ENCODE measurements around the gene SMAD2. TPM values are rescaled to one million over a fixed set of nuclear protein-coding genes. Genes with fewer than 3 reads are reported as not detected.

Gene SMAD2
- total and polyA plus RNA-seq, 9 of the 15 experiments (the other 6 are each of a cell fraction or from before 2014, with no cell fraction given) = 9.2 to 49.6 (median 33.7) TPM

- CTCF ChIA-PET (ENCODE audit: low intra/inter-chr PET ratio) = no interaction called here
- no peak for TF ChIP-seq SMARCC2 (IDR thresholded peaks at IDR 0.05; ENCODE audit: low read depth)
- BruUV-seq (replicated peaks) = no TSS peak
- Histone ChIP-seq H3K4me1 (replicated peaks in 1 of 2; ENCODE audit: control insufficient read depth in 2 of 2, insufficient read depth in 2 of 2, low read length in 2 of 2) (no peaks in the 10 kb centered on the region), H3K27me3 (ENCODE audit: control insufficient read depth in 2 of 2, insufficient read depth in 2 of 2, low read length in 2 of 2) (no peaks in the 10 kb centered on the region), H3K9me3 (replicated peaks; ENCODE audit: control insufficient read depth, insufficient read depth, low read depth, low read length) (no peaks in the 10 kb centered on the region), H3K36me3 (ENCODE audit: control insufficient read depth, insufficient read depth, low read length) (no peaks in the 10 kb centered on the region), H3K9me1 (ENCODE audit: control insufficient read depth, insufficient read depth, low read length) (no peaks in the 10 kb centered on the region), H3K79me2 (ENCODE audit: control insufficient read depth, insufficient read depth, low read length) (no peaks in the 10 kb centered on the region), H4K20me1 (replicated peaks; ENCODE audit: control insufficient read depth, insufficient read depth, low read length) (no peaks in the 10 kb centered on the region), H2AFZ (ENCODE audit: low read depth, low read length) (no peak overlapping the region), H3K27ac (ENCODE audit: extremely low read depth, low read depth, low read length) (no peak overlapping the region), H3K9ac (ENCODE audit: insufficient read depth in 1 of 2, low read depth in 2 of 2, low read length in 2 of 2) (no peak overlapping the region), H3K4me2 (ENCODE audit: insufficient read depth, low read length) (no peak overlapping the region), H3K4me3 (no peak overlapping the region)
- DNase-seq (ENCODE audit: extremely low read depth in 1 of 4, low spot score in 3 of 4) (no peak), ATAC-seq (no peak), FAIRE-seq (no peak)
- intact Hi-C loops (cut with micrococcal nuclease) (no loop called here), in situ Hi-C loops (cut with MboI) (no loop called here)
- 87% methylated on average over 2 of the region's 3 CpGs for WGBS (ENCODE audit: insufficient coverage, low coverage, missing lambda C conversion rate)
- POLR2A ChIA-PET = interaction anchor here (0.6 kb wide), 1 partner anchor 149 kb away, joined by 3 read pairs; no protein-coding TSS in a partner anchor
Observed at GRCh38 chr18:47821314-47821713, 109.1 kb downstream of the SMAD2 start.

DNA sequence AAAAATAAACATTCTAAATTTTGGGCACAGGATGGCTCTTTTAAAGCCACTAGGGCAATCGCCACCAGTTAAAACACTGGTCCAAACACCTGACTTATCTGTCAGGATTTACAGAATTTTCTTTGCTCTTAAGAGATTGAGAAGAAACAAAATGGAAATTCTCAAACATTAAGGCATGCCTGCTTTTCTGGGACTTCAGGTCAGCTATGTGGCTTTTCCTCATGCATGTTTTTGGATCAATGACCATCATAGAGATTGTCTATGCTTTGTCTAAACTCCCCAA, 112.7 kb downstream of the SMAD2 start:
- Histone ChIP-seq H3K4me3 (no peak overlapping the region), H3K79me2 (ENCODE audit: control insufficient read depth, insufficient read depth, low read length) (no peaks in the 10 kb centered on the region), H3K9ac (ENCODE audit: insufficient read depth in 1 of 2, low read depth in 2 of 2, low read length in 2 of 2) (no peak overlapping the region), H4K20me1 (replicated peaks; ENCODE audit: control insufficient read depth, insufficient read depth, low read length) (no peaks in the 10 kb centered on the region), H3K4me2 (ENCODE audit: insufficient read depth, low read length) (no peak overlapping the region), H3K27ac (ENCODE audit: extremely low read depth, low read depth, low read length) (no peak overlapping the region), H3K4me1 (replicated peaks in 1 of 2; ENCODE audit: control insufficient read depth in 2 of 2, insufficient read depth in 2 of 2, low read length in 2 of 2) (no peaks in the 10 kb centered on the region), H3K9me3 (replicated peaks; ENCODE audit: control insufficient read depth, insufficient read depth, low read depth, low read length) (no peaks in the 10 kb centered on the region), H3K9me1 (ENCODE audit: control insufficient read depth, insufficient read depth, low read length) (no peaks in the 10 kb centered on the region), H3K36me3 (ENCODE audit: control insufficient read depth, insufficient read depth, low read length) (no peaks in the 10 kb centered on the region), H2AFZ (ENCODE audit: low read depth, low read length) (no peak overlapping the region), H3K27me3 (ENCODE audit: control insufficient read depth in 2 of 2, insufficient read depth in 2 of 2, low read length in 2 of 2) (no peaks in the 10 kb centered on the region)
- ChIA-PET POLR2A (interaction anchor here (0.9 kb wide), 1 partner anchor 10 kb away, joined by 3 read pairs; no protein-coding TSS in a partner anchor), CTCF (ENCODE audit: low intra/inter-chr PET ratio) (no interaction called here)
- in situ Hi-C loops (cut with MboI) (no loop called here), intact Hi-C loops (cut with micrococcal nuclease) (no loop called here)
- no CpG with 5 or more reads among the region's 1 CpG for WGBS (ENCODE audit: insufficient coverage, low coverage, missing lambda C conversion rate)
- no peak for FAIRE-seq
- DNase-seq (ENCODE audit: extremely low read depth in 1 of 4, low spot score in 3 of 4) = no peak
- no peak for ATAC-seq
- TF ChIP-seq HMG20A (CRISPR knock-in tag; conservative IDR thresholded peaks at IDR 0.05) (no peak), NCOA6 (IDR thresholded peaks at IDR 0.05) (no peak)
- TF ChIP-seq, protein P1, sequence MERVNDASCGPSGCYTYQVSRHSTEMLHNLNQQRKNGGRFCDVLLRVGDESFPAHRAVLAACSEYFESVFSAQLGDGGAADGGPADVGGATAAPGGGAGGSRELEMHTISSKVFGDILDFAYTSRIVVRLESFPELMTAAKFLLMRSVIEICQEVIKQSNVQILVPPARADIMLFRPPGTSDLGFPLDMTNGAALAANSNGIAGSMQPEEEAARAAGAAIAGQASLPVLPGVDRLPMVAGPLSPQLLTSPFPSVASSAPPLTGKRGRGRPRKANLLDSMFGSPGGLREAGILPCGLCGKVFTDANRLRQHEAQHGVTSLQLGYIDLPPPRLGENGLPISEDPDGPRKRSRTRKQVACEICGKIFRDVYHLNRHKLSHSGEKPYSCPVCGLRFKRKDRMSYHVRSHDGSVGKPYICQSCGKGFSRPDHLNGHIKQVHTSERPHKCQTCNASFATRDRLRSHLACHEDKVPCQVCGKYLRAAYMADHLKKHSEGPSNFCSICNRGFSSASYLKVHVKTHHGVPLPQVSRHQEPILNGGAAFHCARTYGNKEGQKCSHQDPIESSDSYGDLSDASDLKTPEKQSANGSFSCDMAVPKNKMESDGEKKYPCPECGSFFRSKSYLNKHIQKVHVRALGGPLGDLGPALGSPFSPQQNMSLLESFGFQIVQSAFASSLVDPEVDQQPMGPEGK (CRISPR knock-in tag; IDR thresholded peaks at IDR 0.05; ENCODE audit: borderline replicate concordance) = no peak
- BruUV-seq (replicated peaks) = no TSS peak
